HG03378 (cell line): ENCODE measurements around the gene GRK1.

Source experiments
- ATAC-seq: cut with Tn5 transposase; IDR thresholded peaks from one replicate; pipeline ENCODE4 v1.9.1; 2021; ENCODE audit warnings: mild to moderate bottlenecking, moderate library complexity; ENCODE audit not compliant: unreplicated experiment

Gene GRK1

GRCh38 chr13:113754691-113755090 is 87.7 kb downstream of the GRK1 start:
- ATAC-seq: no peak

DNA sequence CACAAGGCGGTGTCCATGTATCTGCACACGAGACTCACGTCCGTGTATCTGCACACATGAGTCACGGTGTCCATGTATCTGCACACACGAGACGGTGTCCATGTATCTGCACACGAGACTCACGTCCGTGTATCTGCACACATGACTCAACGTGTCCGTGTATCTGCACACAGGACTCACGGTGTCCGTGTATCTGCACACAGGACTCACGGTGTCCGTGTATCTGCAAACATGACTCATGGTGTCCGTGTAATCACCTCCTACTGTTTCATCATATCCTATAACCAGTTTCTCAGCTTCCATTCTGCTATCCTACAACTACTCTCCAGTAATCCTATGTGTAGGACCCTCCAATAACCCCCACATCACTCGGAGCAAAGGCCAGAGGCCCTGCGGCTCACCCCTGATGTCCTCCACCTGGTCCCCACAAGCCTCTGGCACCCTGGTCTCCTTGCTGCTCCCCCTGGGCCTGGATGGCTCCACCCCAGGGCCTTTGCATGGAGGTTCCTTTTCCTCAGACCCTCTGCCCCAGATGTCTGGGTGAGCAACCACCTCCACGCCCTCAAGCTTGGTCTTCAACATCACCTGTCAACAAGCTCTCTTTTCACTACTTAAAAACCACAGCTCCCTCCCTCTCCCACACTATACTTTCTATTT is 89.5 kb downstream of the GRK1 start:
- no peak for ATAC-seq

DNA sequence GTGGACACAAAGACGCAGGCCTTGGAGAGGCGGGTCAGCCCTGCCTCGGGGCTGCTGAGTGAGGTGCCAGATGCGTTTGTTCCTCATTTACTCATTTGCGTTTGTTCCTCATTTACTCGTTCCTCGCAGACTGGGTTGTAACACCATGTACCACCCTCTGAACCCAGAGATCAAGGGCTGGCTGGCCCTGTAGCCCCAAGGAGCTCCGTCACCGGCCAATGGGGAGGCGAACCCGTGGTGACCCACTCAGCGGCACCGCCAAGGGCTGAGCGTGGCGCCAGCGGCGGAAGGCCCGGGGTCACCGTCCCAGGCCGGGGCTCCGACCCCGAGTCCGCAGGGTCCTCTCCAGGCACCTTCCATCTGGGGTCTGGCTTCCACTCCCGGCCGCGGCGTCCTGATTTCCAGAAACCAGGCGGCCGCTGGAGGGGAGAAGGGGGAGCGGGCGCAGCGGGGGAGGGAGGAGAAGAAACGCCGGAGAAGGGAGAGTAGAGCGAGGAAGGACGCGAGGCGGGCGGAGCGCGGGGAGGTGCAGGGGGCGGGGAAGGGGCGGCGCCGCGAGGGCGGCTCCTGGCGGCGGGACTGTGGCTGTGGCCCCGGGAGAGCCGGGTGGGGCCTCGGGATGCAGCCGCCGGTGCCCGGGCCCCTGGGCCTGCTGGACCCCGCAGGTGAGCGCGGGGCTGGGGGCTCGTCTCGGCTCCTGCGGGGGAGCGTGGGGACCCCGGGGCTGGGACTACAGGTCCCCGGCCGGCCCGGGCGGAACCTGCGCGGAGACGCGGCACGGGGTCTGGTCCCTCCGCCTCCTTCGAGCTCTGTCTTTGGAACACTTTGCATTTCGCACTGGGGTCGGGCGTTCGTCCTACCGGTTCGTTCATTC is 91.9 kb downstream of the GRK1 start, which contains the start of gene TMEM255B:
Gene TMEM255B, plus strand, starts transcription at position 576 of the 874 bp plus-strand sequence. Its CDS starts 44 bp downstream, at position 620.
- no peak for ATAC-seq

GRCh38 chr13:113759525-113760137 is 92.6 kb downstream of the GRK1 start:
- ATAC-seq: no peak

- no peak for ATAC-seq
Measured at GRCh38 chr13:113761136-113761535, 94.1 kb downstream of the GRK1 start.

DNA sequence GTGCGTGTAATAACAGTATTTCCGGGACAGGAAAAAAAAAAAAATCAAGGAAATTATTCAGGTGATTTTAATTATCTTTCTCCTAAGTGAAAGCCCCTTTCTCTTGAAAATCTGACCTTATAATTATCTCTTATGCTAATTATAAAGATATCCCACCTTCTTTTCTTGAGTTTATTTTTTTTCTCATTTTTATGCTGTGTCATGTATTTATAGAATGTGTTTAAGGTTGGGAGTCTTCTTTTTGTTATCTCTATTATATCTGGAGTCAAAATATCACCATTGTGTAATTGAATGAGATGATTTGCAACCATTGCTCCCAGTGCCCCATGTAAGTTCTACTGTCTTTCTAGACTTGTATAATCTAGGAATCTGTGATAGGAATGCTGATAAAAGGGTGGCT is 95.1 kb downstream of the GRK1 start:
- no peak for ATAC-seq

GRCh38 chr13:113762538-113762937 is 95.5 kb downstream of the GRK1 start:
- ATAC-seq: no peak

DNA sequence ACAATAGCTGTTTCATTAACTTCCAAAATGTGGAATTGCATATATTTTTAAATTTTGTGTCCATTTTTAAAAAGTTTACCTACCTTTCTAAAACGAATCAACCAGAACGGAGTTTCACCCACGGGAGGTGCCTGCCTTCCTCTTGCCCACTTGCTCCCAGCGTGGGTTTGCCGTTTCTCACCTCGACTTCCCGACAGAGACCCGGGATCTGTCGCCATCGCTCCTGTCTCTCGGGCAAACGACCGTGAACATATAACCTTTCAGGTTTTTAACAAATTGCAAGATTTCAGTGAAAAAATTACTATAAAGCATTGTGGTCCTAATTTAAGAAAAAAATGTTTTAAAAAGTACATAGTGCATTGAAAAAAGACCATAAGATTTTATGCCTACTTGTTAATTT is 96.2 kb downstream of the GRK1 start:
- no peak for ATAC-seq

DNA sequence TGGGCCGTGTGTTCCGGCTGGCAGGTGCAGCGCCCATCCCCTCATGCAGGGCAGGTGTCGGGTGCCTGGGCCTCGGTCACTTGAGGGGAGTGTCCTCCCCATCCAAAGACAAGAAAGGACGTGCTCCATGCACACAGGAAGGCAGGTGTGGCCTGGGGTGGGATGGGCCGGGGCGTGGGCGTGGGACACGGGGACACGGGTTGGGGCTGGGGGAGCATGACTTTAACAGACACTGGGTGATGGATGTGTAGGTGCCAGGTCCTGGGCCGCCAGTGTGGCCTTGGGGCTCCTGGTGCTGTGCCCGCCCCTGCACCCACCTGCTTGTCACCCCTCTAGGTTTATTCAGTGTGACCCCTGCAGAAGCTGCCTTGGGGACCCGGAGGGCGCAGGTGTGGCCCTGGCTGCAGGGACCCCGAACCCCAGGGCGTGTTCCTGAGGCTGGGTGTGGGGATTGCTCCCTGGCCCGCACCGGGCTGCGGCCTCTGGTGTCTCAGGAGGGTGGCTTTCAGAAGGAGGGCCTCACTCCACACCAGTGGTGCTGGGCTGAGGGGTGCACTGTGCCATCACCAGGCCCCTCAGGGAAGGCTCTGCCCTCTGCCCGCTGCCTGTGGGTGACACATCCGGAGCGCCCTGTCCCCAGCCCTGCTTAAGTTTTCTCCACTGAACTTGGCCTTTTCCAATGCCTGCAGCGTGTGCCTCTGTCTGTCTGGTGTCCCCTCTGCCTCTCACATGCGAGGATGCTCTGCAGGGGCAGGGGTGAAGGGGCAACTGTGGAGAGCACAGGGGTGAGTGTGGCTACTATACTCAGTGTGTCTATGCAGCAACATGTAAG is 97.2 kb downstream of the GRK1 start:
- ATAC-seq: no peak

GRCh38 chr13:113764793-113765563 is 98.0 kb downstream of the GRK1 start:
- ATAC-seq: no peak

DNA sequence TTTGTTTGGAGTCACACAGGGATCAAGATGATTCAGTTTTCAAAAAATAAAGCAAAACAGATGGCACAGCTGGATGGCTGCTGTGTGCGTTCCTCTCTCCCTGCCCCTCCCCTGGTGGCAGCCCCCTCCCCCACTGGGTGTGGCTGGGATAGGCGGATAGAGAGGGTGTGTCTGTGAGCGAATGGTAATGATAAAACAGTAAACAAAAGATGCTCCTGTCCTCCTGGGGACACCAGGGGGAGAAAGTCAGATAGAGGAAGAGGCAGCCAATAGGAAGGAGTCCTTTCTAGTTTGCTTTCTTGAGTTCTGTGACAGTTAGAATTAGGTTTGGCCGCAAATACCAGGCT is 98.5 kb downstream of the GRK1 start:
- ATAC-seq: no peak

GRCh38 chr13:113766035-113766800 is 99.2 kb downstream of the GRK1 start:
- no peak for ATAC-seq

- no peak for ATAC-seq
Measured at GRCh38 chr13:113767366-113767765, 100.3 kb downstream of the GRK1 start.

- ATAC-seq: no peak
Measured at GRCh38 chr13:113768018-113768905, 101.2 kb downstream of the GRK1 start.

- ATAC-seq: no peak
Measured at GRCh38 chr13:113769106-113769505, 102.1 kb downstream of the GRK1 start.

GRCh38 chr13:113769881-113770280 is 102.9 kb downstream of the GRK1 start:
- ATAC-seq: no peak

GRCh38 chr13:113770441-113770840 is 103.4 kb downstream of the GRK1 start:
- no peak for ATAC-seq

- no peak for ATAC-seq
Measured at GRCh38 chr13:113770937-113771336, 103.9 kb downstream of the GRK1 start.
